Vagina (tissue), 2 donors: ENCODE measurements around the gene C1orf116.
A peak's percentile ranks its signal among the peaks of the same experiment; 100 is the strongest.

Source experiments
- POLR2A ChIP-seq, 2 donors: fragments of 450-650 bp; IDR thresholded peaks; one replicate each; pipeline ENCODE4 v1.6.1; 2017; ENCODE audit warnings: antibody characterized with exemption in 2 of 2, mild to moderate bottlenecking in 2 of 2, moderate library complexity in 2 of 2
- POLR2AphosphoS5 ChIP-seq, 2 donors: sonication (generic); formaldehyde crosslinking; IDR thresholded peaks; one replicate each; pipeline ENCODE4 v1.9.0; 2017; ENCODE audit warnings: antibody characterized with exemption in 2 of 2, mild to moderate bottlenecking in 2 of 2, low read depth in 1 of 2; ENCODE audit not compliant: insufficient read depth in 1 of 2
- TF ChIP-seq, protein P1 (sequence below), 3 experiments: fragments of 450-650 bp in 2 of 3; fragments of 200-600 bp in 1 of 3; sonication (generic) in 1 of 3; IDR thresholded peaks; one replicate each; pipeline ENCODE4 v1.5.1; 2017 to 2019; ENCODE audit warnings: antibody characterized with exemption in 3 of 3, mild to moderate bottlenecking in 2 of 3, moderate library complexity in 2 of 3

DNA sequence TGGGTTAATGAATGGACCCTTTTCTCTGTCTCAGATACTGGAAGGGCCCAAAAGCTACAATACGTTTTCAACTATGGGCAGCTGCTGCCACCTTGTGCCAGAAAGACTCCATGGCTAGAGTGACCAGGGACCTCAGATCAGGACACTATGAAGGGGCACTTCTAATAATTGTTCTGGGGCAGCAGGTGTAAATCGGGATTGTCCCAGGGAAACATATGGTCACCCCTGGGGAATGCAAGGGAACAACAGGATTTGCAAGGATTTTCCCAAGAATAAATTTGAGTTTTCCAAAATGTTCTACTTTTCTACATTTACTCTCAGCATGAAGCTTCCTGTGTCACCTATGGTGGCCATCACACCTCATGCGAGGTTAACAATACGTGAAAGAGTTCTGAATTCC is 50.3 kb downstream of the C1orf116 start:
- TF ChIP-seq, protein P1, sequence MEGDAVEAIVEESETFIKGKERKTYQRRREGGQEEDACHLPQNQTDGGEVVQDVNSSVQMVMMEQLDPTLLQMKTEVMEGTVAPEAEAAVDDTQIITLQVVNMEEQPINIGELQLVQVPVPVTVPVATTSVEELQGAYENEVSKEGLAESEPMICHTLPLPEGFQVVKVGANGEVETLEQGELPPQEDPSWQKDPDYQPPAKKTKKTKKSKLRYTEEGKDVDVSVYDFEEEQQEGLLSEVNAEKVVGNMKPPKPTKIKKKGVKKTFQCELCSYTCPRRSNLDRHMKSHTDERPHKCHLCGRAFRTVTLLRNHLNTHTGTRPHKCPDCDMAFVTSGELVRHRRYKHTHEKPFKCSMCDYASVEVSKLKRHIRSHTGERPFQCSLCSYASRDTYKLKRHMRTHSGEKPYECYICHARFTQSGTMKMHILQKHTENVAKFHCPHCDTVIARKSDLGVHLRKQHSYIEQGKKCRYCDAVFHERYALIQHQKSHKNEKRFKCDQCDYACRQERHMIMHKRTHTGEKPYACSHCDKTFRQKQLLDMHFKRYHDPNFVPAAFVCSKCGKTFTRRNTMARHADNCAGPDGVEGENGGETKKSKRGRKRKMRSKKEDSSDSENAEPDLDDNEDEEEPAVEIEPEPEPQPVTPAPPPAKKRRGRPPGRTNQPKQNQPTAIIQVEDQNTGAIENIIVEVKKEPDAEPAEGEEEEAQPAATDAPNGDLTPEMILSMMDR (IDR thresholded peaks at IDR 0.05): peak in 2 of 3 experiments; percentile 27
- TF ChIP-seq POLR2A (IDR thresholded peaks at IDR 0.05) (no peak), POLR2AphosphoS5 (IDR thresholded peaks at IDR 0.05; ENCODE audit: insufficient read depth in 1 of 2, low read depth in 1 of 2) (no peak)
